Stromal cell of bone marrow (primary cell): ENCODE data around the gene AATK.
"Not testable (repeated sequence)": the region's sequence is repeated elsewhere in the genome, so short reads cannot be mapped to it uniquely, and the experiment has no call there.

Source experiments
- DNase-seq: peaks from one replicate; pipeline ENCODE4 v3.0.0-alpha.2; 2012; ENCODE audit warnings: low read depth

The AATK gene

GRCh38 chr17:81160747-81161453 lies 5.1 kb downstream of the AATK start:
- no peak for DNase-seq

GRCh38 chr17:81160306-81160705 lies 5.7 kb downstream of the AATK start:
- DNase-seq: no peak

GRCh38 chr17:81159611-81160265 lies 6.3 kb downstream of the AATK start:
- DNase-seq: no peak

DNA sequence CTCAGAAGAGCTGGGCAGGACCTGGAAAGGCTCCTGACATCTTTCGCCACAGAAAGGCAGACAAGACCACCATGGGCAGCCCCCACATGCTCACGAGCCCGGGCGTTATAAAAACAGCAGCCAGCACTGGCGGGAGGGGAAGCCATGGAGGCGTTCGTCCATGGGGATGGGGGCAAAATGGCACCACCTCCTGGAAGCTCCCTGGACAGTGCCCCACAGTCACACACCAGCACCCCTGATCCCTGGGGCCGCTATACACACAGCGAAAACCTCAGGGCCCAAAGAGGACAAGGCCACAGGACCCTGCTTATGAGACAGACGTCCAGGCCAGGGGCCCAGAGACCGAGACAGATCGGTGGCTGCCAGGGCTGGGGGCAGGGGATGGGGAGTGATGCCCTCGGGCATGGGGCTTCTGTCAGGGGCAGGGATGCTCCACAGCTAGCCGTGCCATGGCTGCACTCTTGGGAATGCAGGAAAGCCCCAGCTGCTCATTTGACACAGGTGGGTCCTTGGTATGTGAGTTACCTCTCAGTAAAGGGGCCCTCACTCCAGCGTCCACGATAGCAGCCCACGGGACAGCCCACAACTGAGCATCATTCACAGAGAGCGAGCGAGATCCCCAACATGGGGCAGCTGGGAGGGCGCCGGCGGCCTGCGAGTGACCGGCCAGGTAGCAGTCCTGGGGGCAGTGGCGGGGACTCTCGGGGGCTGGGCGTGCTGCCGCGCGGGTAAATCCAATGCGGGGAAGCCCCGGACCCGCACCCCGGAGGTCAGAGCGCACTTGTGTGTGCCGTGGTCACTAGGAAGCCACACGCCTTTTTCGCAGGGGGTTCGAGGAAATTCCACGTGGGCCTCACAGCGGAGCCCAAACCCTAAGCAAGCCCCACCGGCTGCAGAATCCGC lies 7.1 kb downstream of the AATK start:
- DNase-seq: no peak

- DNase-seq: no peak
These were observed 8.0 kb downstream of the AATK start for GRCh38 chr17:81157848-81158687.

DNA sequence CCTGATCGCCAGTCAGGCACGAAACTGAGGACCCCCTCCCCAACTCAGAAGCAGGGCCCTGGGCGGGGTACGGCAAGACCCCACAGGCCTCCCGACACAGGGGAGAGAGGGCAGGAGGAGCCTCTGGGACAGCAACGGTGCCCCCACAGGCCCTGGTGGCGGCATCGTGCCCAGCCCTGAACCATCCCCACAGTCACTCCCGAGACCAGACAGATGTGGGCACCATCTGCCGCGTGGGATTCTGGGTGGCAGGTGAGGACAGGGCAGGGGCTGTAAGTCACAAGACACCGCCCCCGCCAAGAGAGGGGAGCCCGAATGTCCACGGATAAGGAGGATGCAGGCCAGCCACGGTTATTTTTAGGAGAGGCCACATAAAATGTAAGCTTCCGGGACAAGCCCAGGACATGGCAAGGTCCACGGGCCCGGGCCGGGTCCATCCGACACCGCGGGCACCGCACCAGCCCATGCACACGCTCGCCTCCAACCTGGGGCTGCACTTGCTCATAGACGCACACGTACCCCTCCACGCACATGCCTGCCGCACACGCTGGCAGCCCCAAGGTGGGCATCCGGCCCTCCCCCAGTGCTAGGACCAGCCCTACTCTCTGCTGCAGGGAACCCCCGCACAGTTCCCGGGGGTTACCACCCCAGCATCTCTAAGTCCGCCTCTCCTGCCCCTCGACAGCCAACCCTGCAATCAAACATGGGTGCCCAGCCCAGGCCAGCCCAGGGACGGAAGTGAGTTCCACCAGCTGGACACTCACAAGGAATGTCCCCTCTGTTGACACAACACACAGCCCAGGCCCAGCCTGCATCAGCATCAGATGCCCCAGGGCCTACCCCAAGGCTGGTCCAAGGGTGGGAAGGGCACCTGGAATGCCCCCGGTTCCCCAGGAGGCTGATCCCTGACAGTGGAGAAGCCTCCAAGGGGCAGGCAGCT lies 8.9 kb downstream of the AATK start:
- no peak for DNase-seq

GRCh38 chr17:81154961-81155360 lies 11.1 kb downstream of the AATK start:
- no peak for DNase-seq

- DNase-seq: not testable (repeated sequence)
These were observed 12.0 kb downstream of the AATK start for GRCh38 chr17:81154016-81154415.

GRCh38 chr17:81153340-81153803 lies 12.6 kb downstream of the AATK start:
- DNase-seq: peak; percentile 36

- no peak for DNase-seq
These were observed 13.7 kb downstream of the AATK start for GRCh38 chr17:81152288-81152828.

DNA sequence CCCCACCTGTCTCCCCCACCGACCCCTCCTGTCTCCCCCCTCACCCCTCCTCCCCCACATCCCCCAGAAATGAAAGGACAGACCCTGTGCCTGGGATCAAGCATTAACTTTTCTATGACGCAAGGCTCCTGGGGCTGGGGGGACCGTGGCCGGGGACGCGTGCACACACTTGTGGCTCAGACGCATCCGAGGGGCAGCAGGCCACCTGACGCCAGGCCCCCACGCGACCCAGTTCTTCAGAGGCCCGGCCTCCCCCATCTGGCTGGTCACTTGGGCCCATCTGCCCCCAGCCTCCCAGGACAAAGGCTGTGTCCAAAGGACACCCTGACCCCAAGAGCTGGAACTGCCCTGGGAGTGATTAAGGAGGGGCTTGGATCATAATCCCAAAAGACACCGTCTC lies 14.7 kb downstream of the AATK start:
- DNase-seq: no peak

GRCh38 chr17:81150377-81151077 lies 15.5 kb downstream of the AATK start:
- DNase-seq: no peak

DNA sequence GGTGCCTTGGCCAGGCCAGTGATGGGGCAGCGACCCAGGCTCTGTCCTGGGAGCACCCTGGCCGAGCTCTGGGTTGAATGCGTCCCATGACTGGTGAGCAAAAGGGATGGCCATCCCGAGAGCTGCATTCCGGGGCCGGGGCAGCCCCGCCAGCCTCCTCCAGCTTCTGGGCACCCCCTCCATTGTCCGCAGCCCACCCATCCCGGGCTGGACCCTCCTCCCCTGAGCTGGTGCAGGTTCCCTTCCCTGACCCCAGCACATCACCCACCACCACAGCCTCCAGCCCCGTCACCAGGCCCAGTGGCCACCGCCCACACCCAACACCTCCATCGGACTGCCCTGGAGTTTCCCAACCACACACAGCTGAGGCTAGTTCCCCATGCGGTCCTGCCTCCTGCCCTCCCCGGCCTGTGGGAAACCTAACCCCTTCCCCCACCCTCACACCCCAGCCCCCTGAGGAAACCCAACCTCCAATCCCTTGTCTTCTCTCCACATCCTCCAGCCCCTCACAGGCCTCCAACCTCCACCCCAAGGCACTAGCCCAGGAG lies 17.0 kb downstream of the AATK start:
- DNase-seq: no peak

GRCh38 chr17:81148571-81148970 lies 17.4 kb downstream of the AATK start:
- DNase-seq: no peak

DNA sequence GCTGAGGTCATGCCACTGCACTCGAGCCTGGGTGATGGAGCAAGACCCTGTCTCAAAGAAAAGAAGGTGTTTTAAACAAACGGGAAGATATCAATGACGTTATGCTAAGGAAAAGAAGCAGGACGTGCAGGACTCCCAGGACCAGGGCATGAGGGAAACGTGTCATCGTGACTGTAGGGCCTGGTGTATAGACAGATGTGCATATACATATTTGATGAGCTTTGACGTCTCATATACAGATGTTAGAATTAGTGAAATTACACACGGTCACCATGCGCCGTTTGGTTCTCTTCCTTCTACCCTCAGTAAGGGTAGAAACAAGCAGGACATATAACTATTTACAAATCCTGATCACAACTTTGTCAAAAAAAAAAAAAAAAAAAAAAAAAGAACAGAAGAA lies 18.3 kb downstream of the AATK start:
- no peak for DNase-seq

GRCh38 chr17:81146208-81146607 lies 19.8 kb downstream of the AATK start:
- DNase-seq: not testable (repeated sequence)

GRCh38 chr17:81144423-81144781 lies 21.6 kb downstream of the AATK start:
- DNase-seq: no peak

DNA sequence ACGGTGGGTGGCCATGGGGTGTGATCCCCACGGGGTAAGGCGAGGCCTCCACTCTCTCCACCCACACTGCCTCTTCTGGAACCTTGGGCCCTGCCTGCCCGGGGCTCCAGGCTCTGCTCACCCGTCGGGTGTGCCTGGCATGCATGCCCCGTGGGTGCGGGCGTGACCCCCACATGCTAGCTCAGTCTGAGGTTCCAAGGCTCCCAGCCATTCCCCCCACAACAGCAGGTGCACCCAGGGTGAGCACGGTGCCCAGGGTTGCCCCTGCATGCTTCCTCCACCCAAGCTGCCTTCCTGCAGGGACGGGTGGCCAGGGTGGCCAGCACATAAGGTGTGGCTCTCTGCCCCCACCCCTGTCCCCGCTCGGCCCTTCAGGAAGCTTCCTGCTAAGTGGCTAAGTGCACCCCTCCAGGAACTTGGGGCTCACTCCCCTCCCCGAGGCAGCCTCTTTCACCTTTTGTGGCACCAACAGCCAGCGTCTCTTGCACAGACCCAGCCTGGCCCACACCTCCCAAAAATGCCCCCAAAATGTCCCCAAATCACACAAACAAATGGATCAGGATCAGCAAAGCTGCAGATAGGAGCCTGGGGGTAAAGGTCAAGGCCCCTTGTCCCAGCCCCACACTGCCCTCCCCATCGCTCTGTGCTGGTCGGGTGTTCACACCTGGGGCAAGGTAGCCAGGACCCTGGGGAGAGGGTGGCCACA lies 22.2 kb downstream of the AATK start:
- no peak for DNase-seq

GRCh38 chr17:81143200-81143527 lies 22.9 kb downstream of the AATK start:
- DNase-seq: no peak
